Mucosa of stomach (tissue), 1 donor: ENCODE measurements around the gene SPANXN4.

Source experiments
- H3K27me3 ChIP-seq: one replicate; pipeline ENCODE4 v1.7.0; 2013; ENCODE audit warnings: mild to moderate bottlenecking, low read length; ENCODE audit not compliant: control insufficient read depth, insufficient read depth
- H3K36me3 ChIP-seq: one replicate; pipeline ENCODE4 v1.7.0; 2013; ENCODE audit warnings: low read length; ENCODE audit not compliant: control insufficient read depth, insufficient read depth
- H3K4me1 ChIP-seq: one replicate; pipeline ENCODE4 v1.7.0; 2013; ENCODE audit warnings: mild to moderate bottlenecking, low read length; ENCODE audit not compliant: control insufficient read depth, insufficient read depth
- H3K4me3 ChIP-seq: one replicate; pipeline ENCODE4 v1.7.0; 2013; ENCODE audit warnings: low read length
- H3K9ac ChIP-seq: one replicate; pipeline ENCODE4 v1.7.0; 2013; ENCODE audit warnings: mild to moderate bottlenecking, low read length, moderate library complexity
- H3K9me3 ChIP-seq: one replicate; pipeline ENCODE4 v1.7.0; 2013; ENCODE audit warnings: mild to moderate bottlenecking, low read length, moderate library complexity; ENCODE audit not compliant: control insufficient read depth
- donor health status: Pancreatic carcinoma.

The SPANXN4 gene

DNA sequence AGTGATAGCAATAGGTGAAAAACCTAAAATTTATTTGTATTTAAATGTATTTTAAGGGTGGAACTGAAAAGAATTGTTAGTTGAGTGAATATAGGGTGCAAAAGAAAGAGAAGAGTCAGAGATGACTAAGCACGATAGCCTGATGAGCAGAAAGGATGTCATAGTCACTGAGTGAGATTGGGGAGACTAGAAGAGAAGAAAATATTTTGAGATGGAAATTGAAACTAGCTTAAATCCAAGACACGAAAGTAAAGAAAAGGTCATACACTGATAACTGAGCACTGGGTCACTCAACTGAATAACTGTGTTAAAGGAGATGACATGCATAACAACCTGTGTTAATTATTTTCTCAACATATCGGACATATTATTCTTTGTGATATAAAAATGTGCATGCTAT lies 55.5 kb downstream of the SPANXN4 start:
- Histone ChIP-seq H3K4me3 (no peak overlapping the region), H3K9ac (no peak overlapping the region), H3K36me3 (no peaks in the 10 kb centered on the region), H3K4me1 (no peaks in the 10 kb centered on the region), H3K9me3 (no peaks in the 10 kb centered on the region), H3K27me3 (no peaks in the 10 kb centered on the region)

DNA sequence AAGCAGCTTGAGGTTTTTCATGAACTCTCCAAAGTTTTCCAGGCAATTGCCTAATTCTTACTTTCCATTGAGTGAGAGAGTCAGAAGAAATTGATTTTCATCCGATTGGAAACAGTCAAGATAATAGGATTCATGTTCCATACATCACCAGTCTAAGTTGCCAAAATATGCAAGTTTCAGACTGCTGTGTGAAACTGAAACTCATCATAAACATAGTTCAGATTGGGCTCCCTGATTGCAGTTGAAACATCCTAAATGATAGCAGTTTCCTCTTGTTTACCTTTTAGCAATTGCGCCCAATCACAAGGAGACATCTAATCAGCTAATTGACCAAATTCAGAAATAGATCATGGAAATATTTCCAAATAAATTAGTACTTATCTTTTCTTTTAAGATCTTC lies 56.8 kb downstream of the SPANXN4 start:
- H3K4me1 ChIP-seq, result no peaks in the 10 kb centered on the region
- no peaks in the 10 kb centered on the region for H3K36me3 ChIP-seq
- no peaks in the 10 kb centered on the region for H3K9me3 ChIP-seq
- H3K4me3 ChIP-seq, result no peak overlapping the region
- no peak overlapping the region for H3K9ac ChIP-seq
- no peaks in the 10 kb centered on the region for H3K27me3 ChIP-seq
